Measurements from ENCODE around the gene MAMLD1. TPM values are rescaled to one million over a fixed set of nuclear protein-coding genes. Genes with fewer than 3 reads are reported as not detected.

MAMLD1 gene
- total RNA-seq, 1 donor from 2014 or later = 3.0 TPM

- H3K36me3 ChIP-seq = no peaks in the 10 kb centered on the region
- ATAC-seq (no peak), DNase-seq (no peak)
- no peaks in the 10 kb centered on the region for H3K27me3 ChIP-seq (ENCODE audit: low read depth)
- no peak overlapping the region for H3K27ac ChIP-seq
- intact Hi-C loops (cut with DNase I) = no loop called here
- no peaks in the 10 kb centered on the region for H3K9me3 ChIP-seq
- H3K4me1 ChIP-seq = no peaks in the 10 kb centered on the region
- H3K4me3 ChIP-seq = no peak overlapping the region
- TF ChIP-seq CTCF (IDR thresholded peaks at IDR 0.05) = no peak
Measured at GRCh38 chrX:150464001-150464400, 100.9 kb downstream of the MAMLD1 start.

- Histone ChIP-seq H3K27me3 (ENCODE audit: low read depth) (no peaks in the 10 kb centered on the region), H3K4me1 (no peaks in the 10 kb centered on the region), H3K9me3 (no peaks in the 10 kb centered on the region), H3K36me3 (no peaks in the 10 kb centered on the region), H3K27ac (no peak overlapping the region), H3K4me3 (no peak overlapping the region)
- ATAC-seq (no peak), DNase-seq (no peak)
- intact Hi-C loops (cut with DNase I) = no loop called here
- no peak for TF ChIP-seq CTCF (IDR thresholded peaks at IDR 0.05)
Measured at GRCh38 chrX:150465326-150465725, 102.2 kb downstream of the MAMLD1 start.

- intact Hi-C loops (cut with DNase I) = no loop called here
- H3K27me3 ChIP-seq (ENCODE audit: low read depth) = no peaks in the 10 kb centered on the region
- H3K9me3 ChIP-seq = no peaks in the 10 kb centered on the region
- no peak overlapping the region for H3K27ac ChIP-seq
- no peak for TF ChIP-seq CTCF (IDR thresholded peaks at IDR 0.05)
- no peaks in the 10 kb centered on the region for H3K36me3 ChIP-seq
- ATAC-seq (no peak), DNase-seq (no peak)
- no peak overlapping the region for H3K4me3 ChIP-seq
- no peaks in the 10 kb centered on the region for H3K4me1 ChIP-seq
Measured at GRCh38 chrX:150465881-150466775, 103.0 kb downstream of the MAMLD1 start.

- intact Hi-C loops (cut with DNase I) = no loop called here
- no peaks in the 10 kb centered on the region for H3K27me3 ChIP-seq (ENCODE audit: low read depth)
- no peaks in the 10 kb centered on the region for H3K4me1 ChIP-seq
- H3K9me3 ChIP-seq = no peaks in the 10 kb centered on the region
- no peak for ATAC-seq
- no peak for DNase-seq
- TF ChIP-seq CTCF (IDR thresholded peaks at IDR 0.05) = no peak
- no peaks in the 10 kb centered on the region for H3K36me3 ChIP-seq
- no peak overlapping the region for H3K27ac ChIP-seq
- H3K4me3 ChIP-seq = no peak overlapping the region
Measured at GRCh38 chrX:150472306-150472705, 109.2 kb downstream of the MAMLD1 start.

- Histone ChIP-seq H3K4me3 (no peak overlapping the region), H3K27ac (no peak overlapping the region), H3K36me3 (no peaks in the 10 kb centered on the region), H3K27me3 (ENCODE audit: low read depth) (no peaks in the 10 kb centered on the region), H3K4me1 (no peaks in the 10 kb centered on the region), H3K9me3 (no peaks in the 10 kb centered on the region)
- TF ChIP-seq CTCF (IDR thresholded peaks at IDR 0.05) = no peak
- DNase-seq (no peak), ATAC-seq (no peak)
- intact Hi-C loops (cut with DNase I) = no loop called here
Measured at GRCh38 chrX:150473371-150473770, 110.3 kb downstream of the MAMLD1 start.

All from lower lobe of right lung (tissue), 2 donors.